ENCODE measurements around the gene GRID2IP. TPM values are rescaled to one million over a fixed set of nuclear protein-coding genes. Genes with fewer than 3 reads are reported as not detected.

Gene GRID2IP
- total and polyA plus RNA-seq, 8 donors: 0.21 to 1.3 (median 1.1) TPM

GRCh38 chr7:6547400-6547799 lies 3.9 kb downstream of the GRID2IP start:
- TF ChIP-seq CTCF (IDR thresholded peaks at IDR 0.05): no peak
- DNase-seq: no peak
- Histone ChIP-seq H3K9me3 (no peaks in the 10 kb centered on the region), H3K27me3 (peaks cover 0 to 6% of the 10 kb centered on the region in 2 donors), H3K27ac (no peak overlapping the region), H3K4me1 (no peaks in the 10 kb centered on the region), H3K36me3 (no peaks in the 10 kb centered on the region), H3K4me3 (no peak overlapping the region)
- intact Hi-C loops (cut with DNase I): no loop called here
- no peak for ATAC-seq

GRCh38 chr7:6546498-6547251 lies 4.6 kb downstream of the GRID2IP start:
- no peak for TF ChIP-seq CTCF (IDR thresholded peaks at IDR 0.05)
- intact Hi-C loops (cut with DNase I): no loop called here
- ATAC-seq (no peak), DNase-seq (no peak)
- Histone ChIP-seq H3K9me3 (no peaks in the 10 kb centered on the region), H3K4me1 (no peaks in the 10 kb centered on the region), H3K36me3 (no peaks in the 10 kb centered on the region), H3K27ac (no peak overlapping the region), H3K4me3 (no peak overlapping the region), H3K27me3 (peaks cover 0 to 6% of the 10 kb centered on the region in 2 donors)

- Histone ChIP-seq H3K36me3 (no peaks in the 10 kb centered on the region), H3K27ac (no peak overlapping the region), H3K27me3 (no peaks in the 10 kb centered on the region), H3K4me1 (no peaks in the 10 kb centered on the region), H3K9me3 (no peaks in the 10 kb centered on the region), H3K4me3 (no peak overlapping the region)
- ATAC-seq: no peak
- no peak for TF ChIP-seq CTCF (IDR thresholded peaks at IDR 0.05)
- intact Hi-C loops (cut with DNase I): no loop called here
- no peak for DNase-seq
Observed at GRCh38 chr7:6545398-6546126, 5.7 kb downstream of the GRID2IP start.

GRCh38 chr7:6542368-6542767 lies 8.9 kb downstream of the GRID2IP start:
- ATAC-seq: no peak
- Histone ChIP-seq H3K4me3 (no peak overlapping the region), H3K4me1 (no peaks in the 10 kb centered on the region), H3K27ac (no peak overlapping the region), H3K36me3 (no peaks in the 10 kb centered on the region), H3K27me3 (peaks cover 5 to 28% of the 10 kb centered on the region in 2 donors), H3K9me3 (no peaks in the 10 kb centered on the region)
- no peak for DNase-seq
- no peak for TF ChIP-seq CTCF (IDR thresholded peaks at IDR 0.05)
- intact Hi-C loops (cut with DNase I): no loop called here
